Suprapubic skin (tissue), 4 donors: ENCODE results near the gene ARPC1B.

Experiments
- POLR2A ChIP-seq, 2 donors: fragments of 450-650 bp; IDR thresholded peaks; one replicate each; pipeline ENCODE4 v1.6.1; 2017; ENCODE audit warnings: antibody characterized with exemption in 2 of 2, mild to moderate bottlenecking in 2 of 2, moderate library complexity in 2 of 2
- POLR2AphosphoS5 ChIP-seq, 3 donors: sonication (generic); formaldehyde crosslinking; IDR thresholded peaks; one replicate each; pipeline ENCODE4 v1.6.1; 2017; ENCODE audit warnings: antibody characterized with exemption in 3 of 3
- TF ChIP-seq, protein P1 (sequence below), 2 donors: fragments of 200-600 bp in 1 of 2; fragments of 450-650 bp in 1 of 2; sonication (generic) in 1 of 2; IDR thresholded peaks; one replicate each; pipeline ENCODE4 v1.5.1; 2016 to 2019; ENCODE audit warnings: antibody characterized with exemption in 2 of 2, mild to moderate bottlenecking in 1 of 2, moderate library complexity in 1 of 2

GRCh38 chr7:99363286-99363685, 11.2 kb upstream of the ARPC1B start:
- TF ChIP-seq POLR2A (IDR thresholded peaks at IDR 0.05) (no peak), POLR2AphosphoS5 (IDR thresholded peaks at IDR 0.05) (no peak)
- TF ChIP-seq, protein P1, sequence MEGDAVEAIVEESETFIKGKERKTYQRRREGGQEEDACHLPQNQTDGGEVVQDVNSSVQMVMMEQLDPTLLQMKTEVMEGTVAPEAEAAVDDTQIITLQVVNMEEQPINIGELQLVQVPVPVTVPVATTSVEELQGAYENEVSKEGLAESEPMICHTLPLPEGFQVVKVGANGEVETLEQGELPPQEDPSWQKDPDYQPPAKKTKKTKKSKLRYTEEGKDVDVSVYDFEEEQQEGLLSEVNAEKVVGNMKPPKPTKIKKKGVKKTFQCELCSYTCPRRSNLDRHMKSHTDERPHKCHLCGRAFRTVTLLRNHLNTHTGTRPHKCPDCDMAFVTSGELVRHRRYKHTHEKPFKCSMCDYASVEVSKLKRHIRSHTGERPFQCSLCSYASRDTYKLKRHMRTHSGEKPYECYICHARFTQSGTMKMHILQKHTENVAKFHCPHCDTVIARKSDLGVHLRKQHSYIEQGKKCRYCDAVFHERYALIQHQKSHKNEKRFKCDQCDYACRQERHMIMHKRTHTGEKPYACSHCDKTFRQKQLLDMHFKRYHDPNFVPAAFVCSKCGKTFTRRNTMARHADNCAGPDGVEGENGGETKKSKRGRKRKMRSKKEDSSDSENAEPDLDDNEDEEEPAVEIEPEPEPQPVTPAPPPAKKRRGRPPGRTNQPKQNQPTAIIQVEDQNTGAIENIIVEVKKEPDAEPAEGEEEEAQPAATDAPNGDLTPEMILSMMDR (IDR thresholded peaks at IDR 0.05): no peak
